Neutrophil (primary cell): Measurements from ENCODE around the gene ZNF681.

Experiments used
- H3K27ac ChIP-seq: fragments of 200-600 bp; sonication (generic); 2 replicates; pipeline ENCODE4 v1.5.1; 2016; ENCODE audit warnings: mild to moderate bottlenecking, moderate library complexity
- H3K27me3 ChIP-seq: fragments of 200-600 bp; sonication (generic); 2 replicates; pipeline ENCODE4 v1.6.0; 2016; ENCODE audit warnings: mild to moderate bottlenecking
- H3K36me3 ChIP-seq: fragments of 200-600 bp; sonication (generic); 2 replicates; pipeline ENCODE4 v1.5.1; 2017
- H3K4me1 ChIP-seq, 2 experiments: fragments of 200-600 bp in 1 of 2; sonication (generic) in 1 of 2; 1 replicate in 1 of 2; 2 replicates in 1 of 2; pipeline versions ENCODE4 v1.5.1 to v1.6.1; 2013 to 2016; ENCODE audit warnings: low read depth in 1 of 2, low read length in 1 of 2, mild to moderate bottlenecking in 1 of 2, moderate library complexity in 1 of 2; ENCODE audit not compliant: control insufficient read depth in 1 of 2, insufficient read depth in 1 of 2
- H3K4me3 ChIP-seq, 2 experiments: fragments of 200-600 bp in 1 of 2; sonication (generic) in 1 of 2; 1 replicate in 1 of 2; 2 replicates in 1 of 2; pipeline ENCODE4 v1.5.1; 2013 to 2016; ENCODE audit warnings: low read depth in 1 of 2, low read length in 1 of 2, mild to moderate bottlenecking in 1 of 2, moderate library complexity in 1 of 2
- H3K9me3 ChIP-seq: fragments of 200-600 bp; sonication (generic); 2 replicates; pipeline ENCODE4 v1.5.1; 2016
- TF ChIP-seq, protein P1 (sequence below): fragments of 200-600 bp; sonication (generic); IDR thresholded peaks from 2 replicates; pipeline ENCODE4 v1.5.1; 2016; ENCODE audit warnings: antibody characterized with exemption

Gene ZNF681

DNA sequence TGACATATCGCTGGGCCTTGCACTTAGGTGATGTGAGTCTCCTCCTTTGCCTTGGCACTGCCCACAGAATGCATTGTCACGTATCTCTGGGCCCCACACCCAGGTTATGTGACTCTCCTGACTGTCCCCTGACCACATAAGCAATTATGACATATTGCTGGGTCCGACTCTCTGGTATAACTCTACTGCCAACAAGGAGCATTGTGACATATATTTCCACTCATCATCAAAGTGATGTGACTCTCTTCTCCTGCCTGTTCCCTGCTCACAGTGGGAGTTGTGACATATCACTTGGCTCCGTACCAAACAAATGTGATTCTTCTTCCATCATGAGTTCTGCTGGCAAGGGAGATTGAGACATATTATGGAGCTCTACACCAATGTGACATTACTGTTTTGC lies 15.4 kb upstream of the ZNF681 start:
- no peaks in the 10 kb centered on the region for H3K36me3 ChIP-seq
- no peak overlapping the region for H3K4me3 ChIP-seq
- TF ChIP-seq, protein P1, sequence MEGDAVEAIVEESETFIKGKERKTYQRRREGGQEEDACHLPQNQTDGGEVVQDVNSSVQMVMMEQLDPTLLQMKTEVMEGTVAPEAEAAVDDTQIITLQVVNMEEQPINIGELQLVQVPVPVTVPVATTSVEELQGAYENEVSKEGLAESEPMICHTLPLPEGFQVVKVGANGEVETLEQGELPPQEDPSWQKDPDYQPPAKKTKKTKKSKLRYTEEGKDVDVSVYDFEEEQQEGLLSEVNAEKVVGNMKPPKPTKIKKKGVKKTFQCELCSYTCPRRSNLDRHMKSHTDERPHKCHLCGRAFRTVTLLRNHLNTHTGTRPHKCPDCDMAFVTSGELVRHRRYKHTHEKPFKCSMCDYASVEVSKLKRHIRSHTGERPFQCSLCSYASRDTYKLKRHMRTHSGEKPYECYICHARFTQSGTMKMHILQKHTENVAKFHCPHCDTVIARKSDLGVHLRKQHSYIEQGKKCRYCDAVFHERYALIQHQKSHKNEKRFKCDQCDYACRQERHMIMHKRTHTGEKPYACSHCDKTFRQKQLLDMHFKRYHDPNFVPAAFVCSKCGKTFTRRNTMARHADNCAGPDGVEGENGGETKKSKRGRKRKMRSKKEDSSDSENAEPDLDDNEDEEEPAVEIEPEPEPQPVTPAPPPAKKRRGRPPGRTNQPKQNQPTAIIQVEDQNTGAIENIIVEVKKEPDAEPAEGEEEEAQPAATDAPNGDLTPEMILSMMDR: no peak
- H3K9me3 ChIP-seq: no peaks in the 10 kb centered on the region
- no peaks in the 10 kb centered on the region for H3K27me3 ChIP-seq
- no peak overlapping the region for H3K27ac ChIP-seq
- peaks cover 11 to 13% of the 10 kb centered on the region in 2 experiments for H3K4me1 ChIP-seq

DNA sequence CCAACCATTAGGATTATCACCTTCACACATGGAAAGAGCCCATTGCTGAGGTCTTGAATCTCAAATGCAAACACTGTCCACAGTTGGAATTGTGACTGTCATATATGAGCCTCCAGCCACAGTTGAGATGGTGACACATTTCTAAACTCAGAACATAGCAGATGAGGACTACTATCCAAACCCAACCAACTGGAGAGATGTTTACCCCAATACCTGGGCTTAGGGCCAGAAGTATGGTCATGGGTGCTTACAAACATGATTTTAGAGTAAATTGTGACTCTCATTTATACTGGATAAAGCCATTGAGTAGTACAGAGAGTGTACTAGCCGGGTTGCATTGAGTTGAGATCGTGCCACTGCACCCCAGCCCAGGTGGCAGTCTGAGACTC lies 14.0 kb upstream of the ZNF681 start:
- Histone ChIP-seq H3K27ac (no peak overlapping the region), H3K27me3 (no peaks in the 10 kb centered on the region), H3K9me3 (no peaks in the 10 kb centered on the region), H3K4me1 (peaks cover 11 to 13% of the 10 kb centered on the region in 2 experiments), H3K4me3 (no peak overlapping the region), H3K36me3 (no peaks in the 10 kb centered on the region)
- TF ChIP-seq, protein P1: no peak

DNA sequence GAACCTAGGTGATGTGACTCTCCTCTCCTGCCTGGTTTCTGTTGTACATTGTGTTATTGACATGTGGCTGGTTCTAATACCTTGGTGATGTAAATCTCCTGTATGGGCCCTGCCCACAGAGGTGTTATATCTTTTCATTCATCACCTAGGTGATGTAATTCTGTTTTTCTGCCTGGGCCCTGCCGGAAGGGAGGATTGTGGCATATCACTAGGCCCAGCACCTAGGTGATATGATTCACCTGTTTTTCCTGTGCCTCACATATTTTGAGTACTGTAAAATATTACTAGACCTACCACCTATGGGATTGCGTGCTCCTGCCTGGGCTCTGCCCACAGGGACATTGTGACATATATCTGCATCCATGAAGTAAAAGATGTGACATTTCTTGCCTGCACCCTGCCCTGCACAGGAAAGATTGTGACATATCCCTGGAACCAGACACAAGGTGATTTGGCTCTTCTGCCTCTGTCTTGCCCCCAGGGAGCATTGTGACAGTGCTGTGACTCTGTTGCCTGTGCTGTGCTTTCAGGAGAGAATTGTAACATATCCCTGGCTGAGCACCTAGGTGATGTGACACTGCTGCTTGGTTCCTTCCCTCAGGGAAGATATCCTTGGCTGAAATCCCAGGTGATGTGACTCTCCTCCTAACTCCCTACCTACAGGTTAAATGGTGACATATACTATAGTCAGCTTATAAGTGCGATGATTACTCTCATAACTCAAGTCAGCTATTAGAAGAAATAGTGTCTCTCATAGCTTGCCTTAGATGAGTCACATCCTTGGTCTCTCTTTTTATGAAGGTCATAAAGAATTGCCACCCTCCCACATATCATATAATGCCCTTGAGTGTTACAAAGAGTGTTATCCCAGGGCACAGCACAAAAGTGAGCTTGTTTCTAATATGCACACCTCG lies 13.3 kb upstream of the ZNF681 start:
- H3K36me3 ChIP-seq: no peaks in the 10 kb centered on the region
- peaks cover 3% of the 10 kb centered on the region for H3K9me3 ChIP-seq
- no peak overlapping the region for H3K27ac ChIP-seq
- no peak overlapping the region for H3K4me3 ChIP-seq
- TF ChIP-seq, protein P1: no peak
- peaks cover 11 to 13% of the 10 kb centered on the region in 2 experiments for H3K4me1 ChIP-seq
- no peaks in the 10 kb centered on the region for H3K27me3 ChIP-seq

DNA sequence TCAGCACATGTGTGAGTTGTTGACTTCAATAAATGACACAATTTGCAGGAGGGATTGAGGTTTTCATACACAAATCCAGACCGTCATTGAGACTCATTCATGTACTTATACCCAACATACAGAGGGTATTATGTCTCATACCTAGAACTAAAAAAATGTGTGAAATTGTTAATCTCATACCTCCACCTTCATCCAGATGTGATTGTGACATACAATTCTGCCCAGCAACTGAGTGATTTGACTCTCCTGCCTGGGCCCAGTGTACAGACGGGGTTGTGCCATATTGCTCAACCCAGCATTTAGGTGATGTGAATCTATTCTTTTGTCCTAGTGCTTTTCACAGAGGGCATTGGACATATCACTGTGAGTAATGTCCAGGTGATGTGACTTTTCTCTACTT lies 12.6 kb upstream of the ZNF681 start:
- Histone ChIP-seq H3K36me3 (no peaks in the 10 kb centered on the region), H3K27me3 (no peaks in the 10 kb centered on the region), H3K4me1 (peaks cover 11 to 13% of the 10 kb centered on the region in 2 experiments), H3K9me3 (peaks cover 4% of the 10 kb centered on the region), H3K27ac (no peak overlapping the region), H3K4me3 (no peak overlapping the region)
- TF ChIP-seq, protein P1: no peak

DNA sequence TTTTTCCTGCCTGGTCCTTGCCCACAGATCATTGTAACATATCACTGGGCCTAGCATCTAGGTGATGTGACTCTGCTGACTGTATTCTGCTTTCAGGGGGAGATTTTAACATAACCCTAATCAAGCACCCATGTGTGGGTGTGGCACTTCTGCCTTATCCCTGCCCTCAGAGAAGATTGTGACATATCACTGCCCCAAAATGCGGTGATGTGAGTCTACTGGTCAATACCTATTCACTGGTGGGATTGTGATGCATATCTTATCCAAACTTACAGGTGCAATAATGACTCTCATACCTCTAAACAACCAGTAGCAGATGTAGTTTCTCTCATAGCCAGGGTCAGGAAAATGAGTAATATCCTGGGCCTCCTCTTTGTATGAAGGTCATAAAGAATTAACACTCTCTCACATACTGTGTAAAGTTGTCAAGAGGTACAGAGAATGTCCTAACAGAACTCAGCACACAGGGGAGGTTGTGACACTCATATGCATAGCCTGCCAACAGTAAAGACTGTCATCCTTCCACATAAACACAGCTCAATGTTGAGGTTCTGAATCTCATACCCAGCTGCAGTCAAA lies 12.1 kb upstream of the ZNF681 start:
- H3K4me3 ChIP-seq: no peak overlapping the region
- TF ChIP-seq, protein P1: no peak
- H3K36me3 ChIP-seq: no peaks in the 10 kb centered on the region
- peaks cover 11 to 13% of the 10 kb centered on the region in 2 experiments for H3K4me1 ChIP-seq
- no peaks in the 10 kb centered on the region for H3K27me3 ChIP-seq
- H3K27ac ChIP-seq: no peak overlapping the region
- H3K9me3 ChIP-seq: peaks cover 4% of the 10 kb centered on the region
